Liver (tissue), 2 donors: ENCODE data around the gene UNC93A.

Experiments used
- CTCF ChIP-seq: fragments of 150-350 bp; IDR thresholded peaks from 2 replicates; pipeline ENCODE4 v1.5.1; 2017; ENCODE audit warnings: improper control_type of control experiment, low read depth, low read length; ENCODE audit not compliant: missing input control
- YY1 ChIP-seq: IDR thresholded peaks from 2 replicates; pipeline ENCODE4 v1.6.1; 2016; ENCODE audit warnings: antibody characterized with exemption, mild to moderate bottlenecking
- donor health status: healthy.

GRCh38 chr6:167349631-167350274 is 58.6 kb downstream of the UNC93A start:
- TF ChIP-seq YY1 = no peak
- TF ChIP-seq CTCF = no peak
